Stimulated activated CD4-positive, alpha-beta T cell treated with anti-CD3 and anti-CD28 coated beads, TNF-alpha, amount 100 ng/mL, for 48 hours (primary cell): Measurements from ENCODE around the gene SAP30L.

Experiments used
- DNase-seq, 3 donors: peaks; one replicate each; pipeline ENCODE4 v3.0.0-alpha.2; 2020; ENCODE audit warnings: low read depth in 3 of 3

SAP30L gene

GRCh38 chr5:154479944-154480750 lies 34.4 kb downstream of the SAP30L start:
- no peak for DNase-seq

- DNase-seq, result no peak
These were observed 35.0 kb downstream of the SAP30L start for GRCh38 chr5:154480847-154481246.

GRCh38 chr5:154481584-154482381 lies 36.0 kb downstream of the SAP30L start:
- DNase-seq, result no peak

GRCh38 chr5:154482528-154483449 lies 37.0 kb downstream of the SAP30L start:
- DNase-seq, result no peak

GRCh38 chr5:154483654-154484392 lies 38.0 kb downstream of the SAP30L start:
- no peak for DNase-seq

DNA sequence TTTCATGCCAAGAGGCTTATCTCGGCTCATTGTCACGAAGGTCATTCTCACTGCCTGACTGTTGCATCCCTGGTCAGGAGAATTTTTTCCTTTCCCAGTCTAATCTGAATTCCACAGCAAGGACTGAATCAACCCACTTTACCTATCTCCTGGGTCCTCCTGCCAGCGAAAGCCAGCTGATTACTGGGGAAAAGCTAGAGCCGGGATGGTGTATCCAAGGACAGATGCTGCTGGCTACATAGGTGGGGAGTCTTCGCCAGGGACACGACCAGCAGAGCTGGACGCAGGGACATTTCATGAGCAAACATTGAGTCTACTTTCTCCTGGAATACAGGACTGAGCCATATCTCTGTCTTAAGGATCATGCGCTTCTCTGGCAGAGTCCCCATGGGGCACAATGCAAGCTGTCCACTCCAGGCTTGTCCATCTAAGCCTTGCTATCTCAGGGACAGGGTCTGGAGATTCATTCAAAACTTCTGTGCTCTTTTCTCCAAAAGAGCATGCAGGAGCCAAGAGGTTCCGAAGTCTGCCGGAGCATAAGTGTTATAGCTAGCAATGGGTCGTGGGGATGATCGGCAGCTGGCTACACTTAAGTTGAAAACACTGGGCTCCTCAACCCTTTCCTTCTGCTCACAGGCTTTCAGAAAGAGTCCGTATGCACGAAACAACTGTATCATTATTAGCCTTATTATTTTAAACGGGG lies 38.7 kb downstream of the SAP30L start:
- no peak for DNase-seq

DNA sequence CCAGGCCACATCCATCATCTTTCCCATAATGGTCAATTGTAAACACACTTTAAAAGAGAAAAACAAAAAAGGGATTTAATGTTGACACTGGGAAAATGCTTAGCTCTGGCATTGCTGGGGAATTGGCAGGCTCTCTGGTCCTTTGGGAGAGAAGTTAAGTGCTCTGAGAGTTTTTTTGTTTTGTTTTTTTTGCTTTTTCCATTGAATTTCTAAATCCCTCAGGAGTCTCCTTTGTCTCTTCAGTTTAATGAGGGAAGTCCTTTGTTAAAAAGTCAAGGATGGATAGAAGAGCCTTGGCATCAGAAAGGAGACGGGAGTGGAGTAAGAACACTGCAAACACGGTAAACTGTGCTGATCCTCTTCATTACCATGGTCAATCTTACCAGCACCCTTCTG lies 39.3 kb downstream of the SAP30L start:
- no peak for DNase-seq

DNA sequence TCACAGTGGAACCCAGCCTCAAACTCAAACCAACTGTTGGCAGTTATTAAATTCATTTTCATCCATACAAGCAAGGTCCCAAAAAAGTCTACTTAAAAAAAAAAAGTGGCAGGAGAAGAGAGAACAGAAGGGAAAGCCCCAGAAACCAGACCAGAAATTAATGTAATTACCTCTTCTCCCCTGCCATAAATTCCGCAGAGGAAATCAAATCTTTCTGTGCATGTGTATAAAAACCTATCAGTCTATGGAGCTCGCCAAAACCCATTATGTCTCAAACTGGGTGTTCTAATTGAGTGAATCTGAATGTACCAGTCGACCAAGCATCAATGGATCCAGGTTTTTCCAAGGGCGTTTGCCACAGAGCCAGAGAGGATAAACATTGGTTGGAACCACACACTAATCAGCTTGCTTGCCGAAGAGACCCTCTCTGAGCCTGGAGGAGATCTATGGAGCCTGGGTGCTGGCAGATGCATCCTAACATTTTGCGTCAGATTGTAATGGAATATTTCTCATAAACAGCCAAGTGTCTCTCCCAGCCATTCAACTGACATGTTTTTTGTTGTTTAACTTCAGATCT lies 40.1 kb downstream of the SAP30L start:
- no peak for DNase-seq

DNA sequence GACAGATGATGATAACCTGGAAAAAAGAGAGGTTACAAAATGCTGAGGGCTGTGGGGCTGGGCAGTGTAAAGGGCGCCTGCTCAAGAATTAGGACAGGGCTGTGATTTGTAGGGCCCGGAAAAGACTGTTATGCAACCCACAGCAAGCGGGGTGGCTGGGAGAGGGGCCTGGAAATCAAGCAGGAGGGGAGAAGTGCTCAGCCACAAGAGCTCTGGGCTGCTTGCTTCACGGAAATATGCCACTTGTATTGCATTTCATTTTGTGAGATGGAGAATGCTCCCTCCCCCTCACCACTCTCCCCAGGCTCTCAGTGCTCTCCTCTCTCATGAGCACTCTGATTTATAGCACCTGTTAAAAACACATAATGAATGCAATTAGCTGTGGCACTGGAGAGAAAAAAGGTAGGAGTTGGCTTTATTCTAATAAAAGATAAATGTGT lies 40.6 kb downstream of the SAP30L start:
- DNase-seq, result no peak

GRCh38 chr5:154487541-154487940 lies 41.7 kb downstream of the SAP30L start:
- DNase-seq, result peak in 2 of 3 donors; percentile 35 to 47

GRCh38 chr5:154491941-154492340 lies 46.1 kb downstream of the SAP30L start:
- DNase-seq, result no peak

DNA sequence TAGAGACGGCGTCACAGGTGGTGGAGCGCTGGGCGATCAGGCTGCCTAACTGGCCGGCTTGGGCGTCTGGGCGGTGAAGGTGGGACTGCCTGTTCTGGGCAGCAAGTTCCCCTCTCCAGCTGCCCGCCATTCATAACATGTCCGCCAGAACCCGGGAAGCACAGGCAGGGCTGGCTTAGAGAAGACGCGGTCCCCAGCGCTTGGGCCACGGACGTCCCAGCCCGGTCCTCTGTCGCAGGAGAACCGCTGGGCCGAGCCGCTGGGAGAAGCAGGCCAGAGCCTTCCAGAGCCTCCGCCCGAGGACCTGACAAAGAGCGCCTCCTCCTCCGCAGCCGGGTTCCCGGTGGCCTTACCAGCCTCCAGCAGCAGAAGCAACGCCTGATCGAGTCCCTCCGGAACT lies 47.5 kb downstream of the SAP30L start:
- no peak for DNase-seq

DNA sequence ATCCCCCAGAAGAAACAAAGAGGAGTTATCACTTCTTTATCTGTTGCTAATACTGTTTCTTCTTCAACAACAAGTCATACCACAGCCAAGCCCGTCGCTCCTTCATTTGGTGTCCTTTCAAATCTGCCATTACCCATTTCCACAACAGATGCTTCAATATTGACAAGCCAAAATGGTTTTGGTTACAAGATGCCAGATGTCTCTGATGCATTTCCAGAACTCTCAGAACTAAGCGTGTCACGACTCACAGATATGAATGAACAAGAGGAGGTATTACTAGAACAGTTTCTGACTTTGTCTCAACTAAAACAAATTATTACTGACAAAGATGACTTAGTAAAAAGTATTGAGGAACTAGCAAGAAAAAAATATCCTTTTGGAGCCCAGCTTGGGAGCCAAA lies 48.2 kb downstream of the SAP30L start:
- no peak for DNase-seq

GRCh38 chr5:154498591-154498990 lies 52.8 kb downstream of the SAP30L start:
- DNase-seq, result no peak

- no peak for DNase-seq
These were observed 53.2 kb downstream of the SAP30L start for GRCh38 chr5:154498994-154499393.

GRCh38 chr5:154501566-154501965 lies 55.8 kb downstream of the SAP30L start:
- no peak for DNase-seq

DNA sequence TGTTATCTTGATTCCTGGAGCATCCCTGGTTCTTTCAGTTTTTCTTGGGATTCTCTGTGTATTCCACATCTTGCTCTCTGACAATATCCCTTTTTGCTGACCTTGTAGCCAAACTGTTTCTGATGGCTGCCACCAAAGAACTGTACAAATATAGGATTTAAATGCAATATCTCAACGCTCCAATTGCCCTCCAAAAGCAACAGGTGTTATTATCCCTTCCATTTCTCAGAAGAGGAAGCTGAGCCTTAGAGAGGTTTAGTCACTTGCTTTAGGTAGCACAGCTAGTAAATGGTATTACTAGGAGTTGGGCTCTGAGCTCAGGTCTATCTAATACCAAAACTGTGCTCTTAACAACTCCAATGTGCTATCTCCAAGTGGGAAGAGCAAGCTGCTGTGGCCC lies 56.4 kb downstream of the SAP30L start:
- no peak for DNase-seq

GRCh38 chr5:154503698-154504039 lies 57.9 kb downstream of the SAP30L start:
- DNase-seq, result no peak

DNA sequence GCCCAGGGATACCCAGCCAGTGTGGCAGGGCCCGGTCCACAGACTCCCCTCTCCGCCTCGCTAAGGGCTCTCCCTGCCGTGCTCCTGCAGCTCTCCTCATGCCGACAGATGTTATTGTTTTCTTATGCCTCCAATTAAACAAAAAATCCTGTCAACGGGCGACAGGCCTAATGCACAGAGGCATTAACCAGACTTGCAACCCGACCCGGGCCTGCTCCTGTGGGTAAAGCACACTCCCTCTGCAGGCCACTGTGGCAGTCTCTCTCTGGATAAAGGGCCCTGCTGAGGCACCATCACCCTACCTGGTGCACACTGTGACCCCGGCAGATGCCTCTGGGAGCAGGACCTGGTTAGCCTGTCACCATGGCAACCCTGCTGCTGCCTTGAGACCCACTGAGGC lies 59.8 kb downstream of the SAP30L start:
- no peak for DNase-seq

GRCh38 chr5:154506049-154506715 lies 60.4 kb downstream of the SAP30L start:
- DNase-seq, result no peak
